Muscle of back (tissue), 13 donors: ENCODE measurements around the gene PHF2. TPM values are rescaled to one million over a fixed set of nuclear protein-coding genes. Genes with fewer than 3 reads are reported as not detected.

Source experiments
- DNase-seq, 3 donors: peaks; one replicate each; pipeline versions ENCODE4 v3.0.0 to v3.0.0-alpha.2; 2013
- long read RNA-seq, 9 donors: transcript quantifications; one replicate each; lab custom pipeline, GENCODE V29; 2026
- polyA plus RNA-seq, 10 donors: library from polyadenylated mRNA; unstranded; fragments of 120-200 nt; gene quantifications; one replicate each; pipeline ENCODE4 v1.2.1, GENCODE V29; 2013; ENCODE audit not compliant: insufficient read length in 10 of 10

Gene PHF2
- 10 to 100 TPM; 32.4 to 46.9 (median 35.8) TPM for polyA plus RNA-seq
- long read RNA-seq, donor 1 = 0 reads
- long read RNA-seq, donor 2 = 0 reads
- long read RNA-seq, donor 3 = 0 reads
- long read RNA-seq, donor 4 = 0 reads
- long read RNA-seq, donor 5 = 0 reads
- long read RNA-seq, donor 6 = 0 reads
- long read RNA-seq, donor 7, full-length matches to known transcripts = 2 of 2 reads
- long read RNA-seq, donor 7, partial matches to known transcripts = 0 of 2 reads
- long read RNA-seq, donor 7, other reads (novel, unspliced or antisense) = 0 of 2 reads
- long read RNA-seq, donor 8 = 0 reads
- long read RNA-seq, donor 9 = 0 reads

DNA sequence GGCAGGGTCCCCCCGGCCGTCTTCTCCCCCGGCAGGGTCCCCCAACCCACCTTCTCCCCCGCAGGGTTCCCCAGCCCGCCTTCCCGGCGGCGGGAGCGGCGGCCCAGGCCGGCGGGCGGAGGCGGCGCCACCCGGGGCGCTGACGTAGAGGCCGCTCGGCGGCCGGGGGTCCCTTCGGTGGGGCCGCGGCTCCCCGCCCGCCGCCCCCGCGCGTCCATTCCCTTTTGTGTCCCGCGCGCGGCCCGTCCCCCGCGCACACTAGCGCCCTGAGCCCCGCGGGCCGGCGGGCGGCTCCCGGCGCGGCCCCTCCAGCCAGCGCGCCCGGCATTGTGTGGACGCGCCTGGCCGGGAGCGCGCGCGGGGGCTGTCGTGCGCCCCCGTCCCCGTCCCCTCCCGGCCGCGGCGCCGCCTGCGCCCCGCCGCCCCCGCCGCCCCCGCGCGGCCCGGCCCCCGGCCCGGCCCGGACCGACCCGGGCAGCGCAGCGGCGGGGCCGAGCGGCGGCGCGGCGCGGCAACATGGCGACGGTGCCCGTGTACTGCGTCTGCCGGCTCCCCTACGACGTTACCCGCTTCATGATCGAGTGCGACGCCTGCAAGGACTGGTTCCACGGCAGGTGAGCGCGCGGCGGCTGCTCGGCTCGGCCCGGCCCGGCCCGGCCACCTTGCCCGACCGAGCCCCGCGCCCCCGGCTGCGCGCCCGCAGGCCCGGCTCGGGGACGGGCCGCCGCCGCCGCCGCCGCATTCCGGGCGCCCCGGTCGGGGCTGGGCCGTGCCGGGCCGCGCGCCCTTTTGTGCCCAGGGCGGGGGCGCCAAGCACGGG lies at the start of gene PHF2:
Gene PHF2, plus strand, starts transcription at position 327 of the 820 bp plus-strand sequence. Its CDS starts 190 bp downstream, at position 517.
- DNase-seq = peak in 2 of 3 donors; percentile 15 to 49

DNA sequence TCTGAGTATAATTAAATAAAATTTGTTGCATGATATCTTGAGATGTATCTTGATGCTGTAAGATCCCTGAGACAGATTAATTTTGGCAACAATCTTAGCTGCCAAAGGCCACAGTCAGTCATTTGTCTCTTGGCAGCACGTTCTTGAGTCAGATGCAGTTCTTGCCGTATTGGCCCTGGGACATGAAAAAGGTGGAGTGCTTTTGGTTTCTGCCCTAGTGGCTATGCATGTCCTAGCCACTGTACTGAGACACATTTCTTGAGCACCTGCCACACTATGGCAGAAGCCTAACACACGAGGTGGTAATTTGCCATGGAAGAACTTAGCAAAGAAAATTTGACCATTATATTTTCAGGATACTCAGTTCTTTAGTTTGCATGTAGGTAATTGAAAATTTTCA lies 45.0 kb upstream of the PHF2 start:
- no peak for DNase-seq

DNA sequence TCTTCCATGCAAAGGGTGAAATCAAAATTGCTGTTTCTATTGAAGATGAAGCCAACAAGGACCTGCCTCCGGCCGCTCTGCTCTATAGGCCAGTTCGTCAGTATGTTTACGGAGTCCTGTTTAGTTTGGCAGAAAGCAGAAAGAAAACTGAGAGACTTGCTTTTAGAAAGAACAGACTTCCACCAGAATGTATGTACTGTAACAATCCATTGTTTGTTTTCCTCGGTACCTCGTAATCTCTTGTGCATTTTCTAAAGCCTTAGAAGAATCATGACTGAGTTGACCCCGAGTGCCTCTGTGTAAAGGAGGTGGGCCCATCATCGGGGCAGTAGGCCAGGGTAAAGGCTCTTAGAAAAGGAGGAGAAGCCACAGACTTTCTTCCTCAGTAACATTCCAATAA lies 44.2 kb upstream of the PHF2 start:
- DNase-seq = no peak

DNA sequence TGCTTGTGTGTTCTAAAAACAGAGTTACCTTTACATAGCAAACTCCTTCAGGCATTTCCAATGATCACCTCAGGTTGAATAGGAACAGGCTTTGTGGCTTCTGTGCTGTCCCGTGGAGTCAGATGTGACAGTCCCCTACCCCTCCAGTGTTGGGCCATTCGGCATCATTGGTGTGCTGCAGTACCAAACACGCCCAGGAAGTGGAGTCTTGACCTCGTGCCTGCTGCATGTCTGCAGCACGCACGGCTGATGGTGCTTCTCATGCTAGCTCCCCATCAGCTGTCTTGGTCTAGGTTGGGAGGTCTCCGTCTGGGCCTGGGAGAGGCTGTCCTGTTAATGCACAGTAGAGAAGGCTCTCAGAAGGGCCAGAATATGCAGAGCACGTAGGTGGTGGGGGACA lies 42.5 kb upstream of the PHF2 start:
- no peak for DNase-seq

DNA sequence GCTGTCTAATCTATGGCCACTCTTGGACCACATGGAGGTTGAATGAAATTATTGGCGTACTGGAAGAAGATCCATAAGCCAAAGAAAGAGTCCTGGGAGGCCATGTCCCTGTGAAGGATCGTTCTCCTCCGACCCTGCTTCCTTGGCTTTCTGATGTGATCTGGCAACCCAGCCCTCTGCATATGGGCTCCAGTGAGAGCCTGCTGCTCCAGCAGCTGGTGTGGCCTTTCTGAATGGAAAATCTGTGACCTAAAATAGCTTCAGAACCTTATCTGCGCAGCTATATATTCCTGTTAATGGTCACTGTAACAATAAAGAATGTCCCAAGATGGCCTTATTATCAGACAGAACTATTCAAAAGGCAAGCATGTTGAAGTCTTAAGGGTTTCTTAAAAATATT lies 40.2 kb upstream of the PHF2 start:
- no peak for DNase-seq

DNA sequence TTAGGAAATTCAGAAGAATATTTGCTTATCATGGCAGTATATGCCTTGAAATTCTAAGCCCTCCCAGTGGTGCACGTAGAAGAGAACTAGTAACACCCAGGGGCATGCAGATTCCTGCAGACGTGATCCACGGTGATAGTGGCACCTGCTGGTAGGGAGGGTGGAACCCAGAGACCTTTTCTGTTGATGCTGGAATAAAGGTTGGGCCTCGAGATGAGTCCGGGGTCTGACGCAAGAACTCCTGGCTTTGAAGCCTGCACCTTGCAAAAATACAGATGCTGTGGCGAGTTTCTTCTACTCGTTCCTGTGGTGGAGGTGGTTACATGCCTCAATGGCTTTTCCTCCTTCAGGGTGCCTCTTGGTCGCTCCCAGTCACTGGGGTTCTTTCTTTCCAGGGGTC lies 39.5 kb upstream of the PHF2 start:
- DNase-seq = no peak

DNA sequence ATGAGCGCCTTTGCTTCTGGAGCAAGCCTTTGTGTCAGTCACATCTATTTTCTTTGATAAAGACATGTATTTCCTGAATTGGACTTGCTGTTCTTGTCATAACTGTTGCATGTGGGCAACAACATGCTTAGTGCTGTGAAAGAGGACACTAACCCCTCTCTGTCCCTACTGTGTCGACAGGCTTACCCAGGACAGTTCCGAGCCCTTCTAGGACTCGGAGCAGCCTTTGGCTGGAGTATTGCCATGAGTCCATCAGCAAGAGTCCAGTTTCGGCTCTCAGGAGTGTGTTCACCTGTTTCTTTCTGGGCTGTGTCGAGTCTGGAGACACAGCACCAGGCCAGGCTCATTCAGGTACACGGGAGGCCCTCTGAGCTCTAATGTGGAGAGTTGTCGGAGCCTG lies 36.1 kb upstream of the PHF2 start:
- no peak for DNase-seq

DNA sequence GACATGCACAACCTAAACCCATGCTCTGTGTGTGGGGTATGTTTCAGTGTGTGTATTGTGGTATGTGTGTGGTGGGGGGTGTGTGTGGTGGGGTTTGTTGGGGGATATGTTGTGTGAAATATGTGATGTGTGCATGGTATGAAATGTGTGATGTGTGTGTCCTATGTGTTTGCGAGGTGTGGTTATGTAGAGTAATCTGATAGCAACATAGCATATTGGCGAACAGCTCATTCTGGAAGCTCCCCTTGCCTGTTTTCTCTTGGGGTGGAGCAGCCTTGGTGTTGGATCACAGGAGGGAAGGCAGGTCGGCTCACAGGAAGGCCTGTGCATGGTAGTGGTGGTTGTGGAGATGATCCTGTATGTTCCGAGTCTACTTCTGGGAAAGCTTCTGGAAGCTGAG lies 35.4 kb upstream of the PHF2 start:
- DNase-seq = no peak

DNA sequence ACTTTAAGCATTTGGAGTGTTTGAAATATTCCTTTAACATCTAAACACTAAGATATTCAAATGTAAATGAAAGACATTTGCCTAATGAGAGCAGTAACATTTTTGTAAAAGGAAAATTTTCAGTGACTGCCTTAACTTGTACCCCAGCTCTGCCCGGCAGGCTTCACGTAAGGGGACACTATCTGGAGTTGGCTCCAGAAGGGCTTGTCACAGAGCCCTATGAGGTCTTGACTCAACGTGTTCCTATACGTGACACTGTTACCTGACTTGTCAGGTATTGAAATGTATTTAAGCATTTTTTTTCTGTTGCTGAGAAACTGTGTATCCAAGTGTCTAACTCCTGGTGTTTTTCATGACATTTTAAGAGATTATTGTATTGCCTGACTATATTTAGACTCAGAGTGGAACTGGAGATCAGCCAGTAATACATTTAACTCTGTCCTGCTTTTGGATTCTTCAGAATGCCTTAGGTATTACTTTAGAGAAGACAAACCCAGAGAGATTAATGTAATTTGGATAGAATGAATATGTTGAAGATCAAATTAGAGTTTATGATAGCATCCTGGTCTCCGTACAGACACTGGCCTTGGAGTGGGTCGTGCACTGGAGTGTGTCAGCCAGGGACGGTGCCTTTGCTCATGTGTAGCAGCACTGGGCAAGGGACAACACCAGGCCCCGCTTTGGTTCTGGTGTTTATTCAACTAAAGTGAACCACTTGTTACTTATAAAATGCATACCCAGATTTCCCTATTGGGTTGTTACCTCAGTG lies 34.6 kb upstream of the PHF2 start:
- peak in 2 of 3 donors; percentile 3 to 15 for DNase-seq

DNA sequence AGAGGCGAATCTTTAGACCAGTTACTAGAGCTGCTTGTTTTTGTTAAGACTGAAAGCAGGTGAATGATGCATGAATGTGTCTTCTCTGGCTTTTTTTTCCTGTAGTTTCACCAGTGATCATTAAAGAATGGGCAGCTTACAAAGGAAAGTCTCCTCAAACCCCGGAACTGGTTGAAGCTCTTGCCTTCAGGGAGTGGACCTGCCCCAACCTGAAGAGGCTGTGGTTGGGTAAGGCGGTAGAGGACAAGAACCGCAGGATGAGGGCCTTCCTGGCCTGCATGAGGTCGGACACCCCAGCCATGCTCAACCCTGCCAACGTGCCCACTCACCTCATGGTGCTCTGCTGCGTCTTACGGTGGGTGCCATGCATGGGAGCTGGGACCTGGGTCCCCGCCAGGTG lies 33.3 kb upstream of the PHF2 start:
- DNase-seq = no peak

DNA sequence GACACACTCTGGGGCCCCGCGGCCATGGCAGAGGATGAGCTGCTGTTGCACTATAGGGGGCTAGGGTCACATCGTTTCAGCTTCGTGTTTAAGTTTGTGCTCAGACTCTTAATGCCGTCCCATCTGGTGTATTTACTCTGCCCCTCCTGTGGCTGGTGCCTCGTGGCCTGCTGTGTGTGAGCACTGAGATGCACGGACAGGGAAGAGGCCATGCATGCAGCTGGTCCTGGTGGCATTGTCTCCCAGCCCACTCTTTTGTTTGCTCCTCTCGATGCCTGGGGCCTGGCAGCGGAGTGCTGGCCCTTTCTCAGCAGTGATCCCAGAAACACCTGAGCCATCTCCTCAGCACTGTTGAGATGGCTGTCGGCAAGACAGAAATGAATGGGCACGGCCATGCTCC lies 30.0 kb upstream of the PHF2 start:
- DNase-seq = no peak

DNA sequence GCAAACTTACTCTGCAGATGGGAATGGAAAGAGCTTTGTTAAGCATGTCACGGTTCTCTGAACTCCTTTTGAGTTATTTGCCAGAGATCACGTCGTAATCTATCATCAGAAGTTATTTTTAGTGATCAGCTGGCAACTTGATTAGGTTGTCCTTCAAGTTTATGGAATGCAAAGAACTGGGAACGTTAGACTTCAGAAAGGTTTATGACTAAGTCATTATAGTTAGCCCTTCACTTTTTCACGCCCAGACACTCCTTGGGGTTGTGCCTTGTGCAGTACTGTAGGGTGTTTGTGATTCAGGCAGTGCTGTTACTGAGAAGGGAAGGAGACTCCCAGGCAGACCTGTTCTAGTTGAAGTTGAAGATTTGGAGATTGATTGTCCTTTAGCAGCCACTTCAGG lies 26.8 kb upstream of the PHF2 start:
- no peak for DNase-seq

DNA sequence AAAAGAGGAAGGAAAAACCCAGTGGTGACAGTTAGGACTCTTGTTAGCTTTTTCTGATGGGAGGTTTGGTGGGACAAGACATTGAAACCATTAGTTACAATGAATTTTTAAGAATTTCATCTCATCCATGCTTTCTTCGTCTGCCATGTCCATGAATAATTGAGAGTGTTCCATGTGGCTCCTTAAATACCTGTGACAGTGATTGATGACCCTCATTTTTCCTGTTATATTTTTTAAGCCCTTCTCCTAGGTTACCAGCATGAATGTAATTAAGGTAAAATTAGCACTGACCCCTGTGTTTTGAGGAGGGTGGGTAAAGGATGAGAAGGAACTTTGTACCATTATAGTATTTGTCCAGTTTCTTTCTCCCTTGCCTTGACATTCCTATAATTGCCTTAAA lies 23.5 kb upstream of the PHF2 start:
- DNase-seq = no peak

DNA sequence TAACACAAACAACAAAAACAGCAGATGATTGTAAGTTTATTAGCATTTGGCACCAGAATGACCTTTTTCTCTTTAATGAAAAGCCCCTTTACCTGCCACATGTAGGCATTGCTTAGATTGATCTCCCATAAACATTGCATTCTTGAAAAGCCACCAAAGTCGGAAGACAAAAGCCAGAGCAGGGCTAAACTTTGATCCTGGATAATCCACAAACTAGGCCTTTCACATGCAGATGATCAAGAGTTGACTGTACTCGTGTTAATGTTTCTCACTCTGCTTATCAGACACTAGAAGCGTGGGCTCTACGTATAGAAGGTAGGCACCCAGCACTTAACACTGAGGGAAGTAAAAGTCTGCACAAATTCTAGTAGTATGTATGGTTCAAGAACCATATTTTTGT lies 21.0 kb upstream of the PHF2 start:
- DNase-seq = no peak

DNA sequence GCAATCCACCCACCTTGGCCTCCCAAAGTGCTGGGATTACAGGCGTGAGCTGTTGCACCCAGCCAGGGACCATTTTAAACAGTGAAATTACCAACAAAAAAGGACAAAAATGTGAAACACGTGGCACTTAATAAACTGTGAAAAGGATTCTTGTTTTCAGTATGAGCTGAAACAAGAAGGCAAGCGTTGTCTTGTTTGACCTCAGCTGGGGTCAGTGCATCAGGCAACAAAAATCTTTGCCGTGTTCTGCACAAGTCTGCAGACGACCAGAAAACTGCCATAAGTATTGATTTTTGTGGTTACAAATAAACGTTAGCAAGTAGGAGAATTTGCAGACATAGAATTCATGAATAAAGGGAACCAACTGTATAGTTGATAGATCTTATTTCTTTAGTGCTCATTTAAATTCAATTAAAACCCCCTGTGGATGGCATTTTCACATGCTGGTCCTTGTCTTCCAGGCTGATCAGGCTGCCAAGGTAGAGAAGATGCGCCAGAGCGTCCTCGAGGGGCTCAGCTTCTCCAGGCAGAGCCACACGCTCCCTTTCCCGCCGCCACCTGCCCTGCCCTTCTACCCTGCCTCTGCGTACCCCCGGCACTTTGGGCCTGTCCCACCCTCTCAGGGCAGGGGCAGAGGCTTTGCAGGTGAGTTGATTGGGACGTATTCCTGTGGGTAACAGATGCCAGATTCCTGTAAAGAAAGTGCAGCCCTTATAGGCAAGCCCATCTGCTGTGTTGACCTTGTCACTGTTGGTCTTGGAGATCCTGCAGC lies 18.8 kb upstream of the PHF2 start:
- no peak for DNase-seq

DNA sequence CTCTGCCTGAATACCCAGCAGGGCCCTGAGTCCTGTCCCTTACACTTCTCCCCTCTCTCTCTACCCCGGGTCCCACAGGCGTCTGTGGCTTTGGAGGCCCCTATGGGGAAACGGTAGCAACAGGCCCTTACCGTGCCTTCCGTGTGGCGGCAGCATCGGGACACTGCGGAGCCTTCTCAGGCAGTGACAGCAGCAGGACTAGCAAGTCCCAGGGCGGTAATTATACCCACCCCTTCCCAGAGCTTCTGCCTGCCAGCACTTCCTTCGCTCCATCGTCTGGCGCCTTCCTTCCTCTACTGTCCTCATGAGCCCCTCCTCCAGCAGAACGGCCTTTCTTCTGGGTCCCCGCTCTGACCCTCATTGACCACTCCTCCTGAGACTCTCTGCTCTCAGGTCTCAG lies 17.9 kb upstream of the PHF2 start:
- no peak for DNase-seq

DNA sequence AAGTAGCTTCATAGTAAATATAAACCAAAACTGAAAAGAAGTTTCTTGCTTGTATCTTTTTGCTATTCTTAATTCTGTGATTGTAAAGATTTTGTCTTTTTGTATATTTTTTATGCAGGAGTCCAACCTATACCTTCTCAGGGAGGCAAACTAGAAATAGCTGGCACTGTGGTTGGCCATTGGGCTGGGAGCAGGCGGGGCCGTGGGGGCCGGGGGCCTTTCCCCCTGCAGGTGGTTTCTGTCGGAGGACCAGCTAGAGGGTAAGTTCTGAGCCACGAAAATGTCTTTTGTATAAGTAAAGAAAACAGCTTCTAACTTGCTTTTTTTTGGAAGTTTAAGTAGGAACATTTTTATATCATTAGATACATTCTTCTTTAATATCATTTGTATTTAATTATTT lies 15.4 kb upstream of the PHF2 start:
- no peak for DNase-seq

DNA sequence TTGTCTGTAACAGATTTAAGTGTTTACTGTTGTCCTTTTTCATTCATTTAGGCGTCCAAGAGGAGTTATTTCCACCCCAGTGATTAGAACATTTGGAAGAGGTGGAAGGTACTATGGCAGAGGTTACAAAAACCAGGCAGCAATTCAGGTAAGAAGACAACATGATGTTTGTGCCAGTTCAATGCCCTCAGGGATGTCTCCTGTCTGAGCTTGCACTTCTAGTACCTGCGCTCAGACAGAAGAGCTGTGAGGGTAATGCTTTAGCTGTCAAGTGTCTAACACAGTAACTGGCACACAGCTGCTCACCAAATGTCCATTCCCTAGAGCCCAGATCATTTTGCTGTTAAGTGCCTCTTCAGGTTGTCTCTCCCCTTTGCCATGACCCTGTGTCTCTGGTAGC lies 14.2 kb upstream of the PHF2 start:
- no peak for DNase-seq

DNA sequence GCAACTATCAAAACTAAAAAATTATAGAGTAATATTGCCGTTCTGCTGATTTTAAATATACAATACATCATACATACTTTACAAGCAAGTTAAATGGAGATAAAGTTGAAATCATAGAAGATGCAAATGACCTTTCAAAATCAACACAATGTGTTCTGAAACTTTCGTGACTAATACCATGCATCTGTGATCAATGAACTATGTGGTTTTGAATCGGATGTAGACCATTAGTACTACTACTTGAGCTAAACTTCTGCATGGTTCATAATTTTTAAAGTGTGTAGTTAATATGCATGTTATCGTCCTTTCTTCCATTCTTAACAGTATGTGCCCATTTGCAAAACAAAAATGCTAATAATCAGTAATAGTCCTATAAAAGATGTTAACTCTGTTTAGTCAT lies 11.3 kb upstream of the PHF2 start:
- DNase-seq = no peak

DNA sequence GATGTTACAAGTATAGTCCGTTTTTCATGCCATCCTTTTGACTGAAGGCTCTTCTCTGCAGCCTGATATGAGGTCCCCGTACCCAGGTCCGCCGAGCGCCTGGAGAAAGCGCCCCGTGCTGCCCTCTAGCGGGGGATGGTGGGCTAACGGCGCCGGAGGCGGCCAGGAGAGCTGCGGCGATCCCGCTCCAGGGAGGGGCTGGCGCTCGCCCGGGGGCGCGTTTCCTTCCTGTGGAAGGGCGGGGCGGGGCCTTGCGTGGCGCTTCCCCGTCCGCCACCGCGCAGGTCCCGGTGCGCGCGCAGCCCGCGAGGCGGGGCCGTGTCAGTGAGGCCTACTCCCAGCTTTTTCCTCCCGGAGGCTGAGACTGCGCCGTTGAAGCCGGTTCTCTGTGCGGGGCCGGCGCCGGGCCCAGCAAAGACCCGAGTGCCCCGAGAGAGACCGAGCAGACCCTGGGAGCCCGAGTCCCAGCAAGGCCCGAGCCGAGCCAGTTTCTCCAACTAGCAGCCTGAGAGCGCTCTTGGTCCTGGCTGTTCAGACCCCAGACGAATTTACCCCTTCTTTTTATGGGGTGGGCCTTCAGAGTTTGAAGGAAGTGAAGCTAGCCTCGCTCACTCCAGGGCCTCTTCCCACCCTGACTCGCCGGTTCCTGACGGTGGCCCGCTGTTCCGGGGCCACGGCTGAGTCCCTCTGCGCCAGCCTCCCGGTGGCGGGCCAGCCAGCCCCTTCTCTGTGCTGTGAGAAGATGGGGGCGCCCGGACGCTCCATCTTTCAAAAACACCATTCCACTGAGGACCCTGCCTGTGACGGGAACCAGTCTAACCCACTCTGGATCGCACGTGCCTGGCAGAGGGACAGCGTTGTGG lies 9.7 kb upstream of the PHF2 start:
- peak; percentile 96 to 99 (median 99) for DNase-seq
